Nephron (organoid): ENCODE results near the gene XRCC5.

ENCODE experiments used
- H3K27ac Mint-ChIP-seq, 3 experiments: 2 replicates each; pipeline ENCODE4 v1.8.0; 2020; ENCODE audit warnings: mixed read lengths in 3 of 3, mild to moderate bottlenecking in 2 of 3, moderate library complexity in 1 of 3
- H3K27me3 Mint-ChIP-seq: 2 replicates; pipeline ENCODE4 v1.8.0; 2021; ENCODE audit warnings: low read depth, mild to moderate bottlenecking, moderate library complexity, mixed read lengths
- H3K36me3 Mint-ChIP-seq: 2 replicates; pipeline ENCODE4 v1.8.0; 2020; ENCODE audit warnings: low read depth, mixed read lengths
- H3K4me1 Mint-ChIP-seq: 2 replicates; pipeline ENCODE4 v1.8.0; 2020; ENCODE audit warnings: mixed read lengths
- H3K4me3 Mint-ChIP-seq, 3 experiments: 2 replicates each; pipeline ENCODE4 v1.8.0; 2020; ENCODE audit warnings: mild to moderate bottlenecking in 3 of 3, mixed read lengths in 3 of 3, moderate library complexity in 2 of 3
- H3K9me3 Mint-ChIP-seq: 2 replicates; pipeline ENCODE4 v1.8.0; 2020; ENCODE audit warnings: mixed read lengths
- TF ChIP-seq, protein P1 (sequence below), 3 experiments: fragments of 200-600 bp; sonication (generic); IDR thresholded peaks; one replicate each; pipeline ENCODE4 v1.5.0; 2021; ENCODE audit warnings: antibody characterized with exemption in 3 of 3; ENCODE audit not compliant: unreplicated experiment in 3 of 3

XRCC5 gene

GRCh38 chr2:216117561-216118340 is 8.6 kb downstream of the XRCC5 start:
- Mint-ChIP-seq H3K4me3 (no peak overlapping the region), H3K4me1 (peaks cover 48% of the 10 kb centered on the region), H3K9me3 (no peaks in the 10 kb centered on the region), H3K36me3 (peaks cover 91% of the 10 kb centered on the region), H3K27ac (peak overlapping the region; percentile 32 to 100 (median 100)), H3K27me3 (no peaks in the 10 kb centered on the region)
- TF ChIP-seq, protein P1, sequence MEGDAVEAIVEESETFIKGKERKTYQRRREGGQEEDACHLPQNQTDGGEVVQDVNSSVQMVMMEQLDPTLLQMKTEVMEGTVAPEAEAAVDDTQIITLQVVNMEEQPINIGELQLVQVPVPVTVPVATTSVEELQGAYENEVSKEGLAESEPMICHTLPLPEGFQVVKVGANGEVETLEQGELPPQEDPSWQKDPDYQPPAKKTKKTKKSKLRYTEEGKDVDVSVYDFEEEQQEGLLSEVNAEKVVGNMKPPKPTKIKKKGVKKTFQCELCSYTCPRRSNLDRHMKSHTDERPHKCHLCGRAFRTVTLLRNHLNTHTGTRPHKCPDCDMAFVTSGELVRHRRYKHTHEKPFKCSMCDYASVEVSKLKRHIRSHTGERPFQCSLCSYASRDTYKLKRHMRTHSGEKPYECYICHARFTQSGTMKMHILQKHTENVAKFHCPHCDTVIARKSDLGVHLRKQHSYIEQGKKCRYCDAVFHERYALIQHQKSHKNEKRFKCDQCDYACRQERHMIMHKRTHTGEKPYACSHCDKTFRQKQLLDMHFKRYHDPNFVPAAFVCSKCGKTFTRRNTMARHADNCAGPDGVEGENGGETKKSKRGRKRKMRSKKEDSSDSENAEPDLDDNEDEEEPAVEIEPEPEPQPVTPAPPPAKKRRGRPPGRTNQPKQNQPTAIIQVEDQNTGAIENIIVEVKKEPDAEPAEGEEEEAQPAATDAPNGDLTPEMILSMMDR (IDR thresholded peaks at IDR 0.05; ENCODE audit: unreplicated experiment in 3 of 3): no peak

DNA sequence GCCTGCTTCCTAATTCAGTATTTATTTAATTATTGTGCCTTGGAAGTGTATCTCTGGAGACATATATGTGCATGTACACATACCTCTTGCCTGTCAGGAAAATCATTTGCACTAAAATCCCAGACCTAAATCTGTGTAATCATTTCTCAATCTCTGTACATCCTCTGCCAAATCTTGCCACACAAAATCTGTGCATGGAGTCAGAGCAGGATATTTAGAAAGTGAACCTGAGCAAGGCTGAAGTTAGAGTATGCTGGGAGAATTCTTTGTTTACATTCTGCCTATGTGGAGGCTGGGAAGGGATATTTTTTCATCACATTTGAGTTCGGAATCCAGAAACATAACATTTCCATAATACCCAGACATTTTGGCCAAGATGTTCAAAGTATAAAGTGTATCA is 9.3 kb downstream of the XRCC5 start:
- H3K9me3 Mint-ChIP-seq: no peaks in the 10 kb centered on the region

GRCh38 chr2:216119146-216119545 is 10.0 kb downstream of the XRCC5 start:
- H3K27ac Mint-ChIP-seq: peak overlapping the region; percentile 3 to 66 (median 36)
- H3K36me3 Mint-ChIP-seq: peaks cover 88% of the 10 kb centered on the region
- H3K4me3 Mint-ChIP-seq: no peak overlapping the region
- peaks cover 34% of the 10 kb centered on the region for H3K4me1 Mint-ChIP-seq
- no peaks in the 10 kb centered on the region for H3K27me3 Mint-ChIP-seq
- H3K9me3 Mint-ChIP-seq: no peaks in the 10 kb centered on the region
- TF ChIP-seq, protein P1 (IDR thresholded peaks at IDR 0.05; ENCODE audit: unreplicated experiment in 3 of 3): no peak

More for the DNA sequence above, 9.3 kb downstream of the XRCC5 start:
- Mint-ChIP-seq H3K27ac (peak overlapping the region in 2 of 3 experiments; percentile 39 to 70), H3K4me3 (no peak overlapping the region), H3K36me3 (peaks cover 90% of the 10 kb centered on the region), H3K27me3 (no peaks in the 10 kb centered on the region), H3K4me1 (peaks cover 41% of the 10 kb centered on the region)
- TF ChIP-seq, protein P1 (IDR thresholded peaks at IDR 0.05; ENCODE audit: unreplicated experiment in 3 of 3): no peak

- Mint-ChIP-seq H3K36me3 (peaks cover 88% of the 10 kb centered on the region), H3K4me3 (no peak overlapping the region), H3K27me3 (no peaks in the 10 kb centered on the region), H3K27ac (peak overlapping the region; percentile 9 to 33 (median 32)), H3K4me1 (peaks cover 26% of the 10 kb centered on the region), H3K9me3 (no peaks in the 10 kb centered on the region)
- TF ChIP-seq, protein P1 (IDR thresholded peaks at IDR 0.05; ENCODE audit: unreplicated experiment in 3 of 3): no peak
These were observed 10.8 kb downstream of the XRCC5 start for GRCh38 chr2:216119986-216120385.

DNA sequence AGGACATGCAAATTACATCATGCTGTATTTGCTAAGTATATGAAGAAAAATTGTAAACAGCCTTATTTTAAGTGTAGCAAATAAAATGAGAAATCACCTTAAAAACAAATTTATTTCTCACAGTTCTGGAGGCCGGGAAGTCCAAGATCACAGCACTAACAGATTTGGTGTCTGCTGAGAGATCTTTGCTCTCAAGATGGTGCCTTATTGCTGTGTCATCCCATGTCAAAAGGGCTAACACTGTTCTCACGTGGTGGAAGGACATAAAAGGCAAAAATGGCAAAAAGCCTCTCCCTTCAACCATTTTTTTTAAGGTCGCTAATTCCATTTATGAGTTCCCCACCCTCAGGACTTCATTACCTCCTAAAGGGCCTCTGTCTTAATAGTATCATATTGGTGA is 12.1 kb downstream of the XRCC5 start:
- peaks cover 92% of the 10 kb centered on the region for H3K36me3 Mint-ChIP-seq
- H3K4me3 Mint-ChIP-seq: no peak overlapping the region
- no peak overlapping the region for H3K27ac Mint-ChIP-seq
- TF ChIP-seq, protein P1 (IDR thresholded peaks at IDR 0.05; ENCODE audit: unreplicated experiment in 3 of 3): no peak
- H3K9me3 Mint-ChIP-seq: no peaks in the 10 kb centered on the region
- peaks cover 17% of the 10 kb centered on the region for H3K4me1 Mint-ChIP-seq
- no peaks in the 10 kb centered on the region for H3K27me3 Mint-ChIP-seq

DNA sequence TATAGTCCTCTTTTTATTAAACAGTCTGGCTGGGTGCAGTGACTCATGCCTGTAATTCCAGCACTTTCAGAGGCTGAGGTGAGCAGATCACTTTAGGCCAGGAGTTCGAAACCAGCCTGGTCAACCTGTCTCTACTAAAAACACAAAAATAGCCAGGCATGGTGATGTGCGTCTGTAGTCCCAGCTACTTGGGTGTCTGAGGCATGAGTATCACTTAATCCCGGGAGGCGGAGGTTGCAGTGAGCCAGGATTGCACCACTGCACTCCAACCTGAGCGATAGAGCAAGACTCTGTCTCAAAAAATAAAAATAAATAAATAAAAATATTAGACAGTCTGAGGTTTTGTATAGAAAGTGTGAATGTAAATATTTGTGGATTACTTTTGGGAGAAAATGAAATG is 17.8 kb downstream of the XRCC5 start:
- TF ChIP-seq, protein P1 (IDR thresholded peaks at IDR 0.05; ENCODE audit: unreplicated experiment in 3 of 3): no peak
- H3K36me3 Mint-ChIP-seq: peaks cover 83% of the 10 kb centered on the region
- no peak overlapping the region for H3K27ac Mint-ChIP-seq
- H3K27me3 Mint-ChIP-seq: no peaks in the 10 kb centered on the region
- no peak overlapping the region for H3K4me3 Mint-ChIP-seq
- H3K4me1 Mint-ChIP-seq: no peaks in the 10 kb centered on the region
- no peaks in the 10 kb centered on the region for H3K9me3 Mint-ChIP-seq
